GM12872 (cell line): ENCODE data around the gene TMEM86A.

Source experiments
- TF ChIP-seq, protein P1 (sequence below): IDR thresholded peaks from 3 replicates; pipeline ENCODE4 v1.5.1; 2011; ENCODE audit warnings: low read depth, mild to moderate bottlenecking, low read length, moderate library complexity; ENCODE audit not compliant: insufficient read depth

The TMEM86A gene

DNA sequence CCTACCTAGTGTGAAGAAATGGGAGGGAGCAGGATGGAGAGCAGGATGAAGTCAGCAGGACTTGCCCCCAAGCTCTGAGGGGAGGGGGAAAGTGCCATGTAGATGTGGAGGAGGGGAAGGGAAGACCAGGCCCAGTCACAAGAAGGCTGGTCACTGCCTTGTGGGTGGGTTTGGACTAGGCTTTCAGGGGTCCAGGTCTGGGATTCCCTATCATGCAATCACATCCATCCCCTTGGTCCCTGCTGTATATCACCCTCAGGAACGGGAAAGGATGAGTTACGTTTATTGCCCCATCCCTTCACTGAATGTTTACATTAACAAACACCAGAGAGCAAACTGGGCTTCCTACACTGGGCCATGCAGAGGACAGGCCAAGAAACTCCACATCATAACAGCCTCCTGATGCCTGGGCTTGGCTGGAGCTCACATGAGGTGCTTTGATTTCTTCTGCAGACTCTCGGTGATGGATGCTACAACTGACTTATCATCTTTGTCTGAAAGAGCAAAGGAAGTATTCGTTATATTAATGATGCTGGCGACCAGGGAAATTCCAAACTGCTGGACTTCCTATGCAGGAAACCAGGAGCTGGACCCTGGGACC, 5.6 kb downstream of the TMEM86A start:
- TF ChIP-seq, protein P1, sequence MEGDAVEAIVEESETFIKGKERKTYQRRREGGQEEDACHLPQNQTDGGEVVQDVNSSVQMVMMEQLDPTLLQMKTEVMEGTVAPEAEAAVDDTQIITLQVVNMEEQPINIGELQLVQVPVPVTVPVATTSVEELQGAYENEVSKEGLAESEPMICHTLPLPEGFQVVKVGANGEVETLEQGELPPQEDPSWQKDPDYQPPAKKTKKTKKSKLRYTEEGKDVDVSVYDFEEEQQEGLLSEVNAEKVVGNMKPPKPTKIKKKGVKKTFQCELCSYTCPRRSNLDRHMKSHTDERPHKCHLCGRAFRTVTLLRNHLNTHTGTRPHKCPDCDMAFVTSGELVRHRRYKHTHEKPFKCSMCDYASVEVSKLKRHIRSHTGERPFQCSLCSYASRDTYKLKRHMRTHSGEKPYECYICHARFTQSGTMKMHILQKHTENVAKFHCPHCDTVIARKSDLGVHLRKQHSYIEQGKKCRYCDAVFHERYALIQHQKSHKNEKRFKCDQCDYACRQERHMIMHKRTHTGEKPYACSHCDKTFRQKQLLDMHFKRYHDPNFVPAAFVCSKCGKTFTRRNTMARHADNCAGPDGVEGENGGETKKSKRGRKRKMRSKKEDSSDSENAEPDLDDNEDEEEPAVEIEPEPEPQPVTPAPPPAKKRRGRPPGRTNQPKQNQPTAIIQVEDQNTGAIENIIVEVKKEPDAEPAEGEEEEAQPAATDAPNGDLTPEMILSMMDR: no peak

DNA sequence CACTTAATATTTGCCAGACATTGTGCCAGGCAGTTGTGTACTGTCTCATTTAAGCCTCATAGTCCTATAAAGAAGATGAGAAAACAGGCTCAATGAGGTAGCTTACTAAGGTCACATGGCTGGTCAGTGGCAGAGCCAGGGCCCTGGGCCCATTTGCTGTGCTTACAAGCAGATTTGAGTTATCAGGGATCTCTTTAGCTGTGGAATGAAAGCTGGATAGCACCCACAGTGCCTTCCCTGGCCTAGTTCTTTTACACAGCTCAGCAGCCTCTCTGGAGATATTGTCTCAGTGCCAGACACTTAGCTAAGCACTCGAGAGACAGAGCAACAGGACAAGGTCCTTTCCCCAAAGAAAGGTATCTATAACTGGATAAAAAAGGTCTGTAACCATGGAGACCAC, 6.1 kb downstream of the TMEM86A start:
- TF ChIP-seq, protein P1: no peak

DNA sequence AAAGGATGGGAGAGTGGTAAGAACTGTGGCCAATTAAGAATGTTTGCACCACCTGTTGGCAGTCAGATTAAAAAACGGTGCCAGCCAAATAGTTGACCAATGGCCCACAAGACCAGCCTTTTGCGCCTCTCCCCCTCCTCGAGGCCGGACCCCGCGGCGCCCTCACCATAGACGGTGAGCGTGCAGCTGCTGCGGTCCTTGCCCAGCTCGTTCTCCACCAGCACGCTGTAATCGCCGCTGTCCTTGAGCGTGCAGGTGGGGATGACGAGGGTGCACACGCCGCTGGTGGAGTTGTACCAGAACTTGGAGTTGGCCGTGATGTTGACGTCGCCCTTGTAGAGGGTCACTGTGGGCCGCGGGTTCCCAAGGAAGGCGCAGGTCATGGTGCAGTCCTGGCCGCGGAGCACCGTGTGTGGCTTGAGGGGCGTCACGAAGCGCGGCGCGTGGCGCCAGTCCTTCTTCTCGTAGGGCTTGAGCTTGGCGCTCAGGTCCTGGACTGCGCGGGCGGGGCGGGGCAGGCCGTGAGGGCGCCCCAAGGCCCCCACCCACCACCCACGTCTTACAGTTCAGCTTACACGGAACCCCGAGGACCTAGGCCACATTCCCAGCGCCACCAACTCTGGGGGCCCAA, 7.2 kb downstream of the TMEM86A start:
- TF ChIP-seq, protein P1: no peak

DNA sequence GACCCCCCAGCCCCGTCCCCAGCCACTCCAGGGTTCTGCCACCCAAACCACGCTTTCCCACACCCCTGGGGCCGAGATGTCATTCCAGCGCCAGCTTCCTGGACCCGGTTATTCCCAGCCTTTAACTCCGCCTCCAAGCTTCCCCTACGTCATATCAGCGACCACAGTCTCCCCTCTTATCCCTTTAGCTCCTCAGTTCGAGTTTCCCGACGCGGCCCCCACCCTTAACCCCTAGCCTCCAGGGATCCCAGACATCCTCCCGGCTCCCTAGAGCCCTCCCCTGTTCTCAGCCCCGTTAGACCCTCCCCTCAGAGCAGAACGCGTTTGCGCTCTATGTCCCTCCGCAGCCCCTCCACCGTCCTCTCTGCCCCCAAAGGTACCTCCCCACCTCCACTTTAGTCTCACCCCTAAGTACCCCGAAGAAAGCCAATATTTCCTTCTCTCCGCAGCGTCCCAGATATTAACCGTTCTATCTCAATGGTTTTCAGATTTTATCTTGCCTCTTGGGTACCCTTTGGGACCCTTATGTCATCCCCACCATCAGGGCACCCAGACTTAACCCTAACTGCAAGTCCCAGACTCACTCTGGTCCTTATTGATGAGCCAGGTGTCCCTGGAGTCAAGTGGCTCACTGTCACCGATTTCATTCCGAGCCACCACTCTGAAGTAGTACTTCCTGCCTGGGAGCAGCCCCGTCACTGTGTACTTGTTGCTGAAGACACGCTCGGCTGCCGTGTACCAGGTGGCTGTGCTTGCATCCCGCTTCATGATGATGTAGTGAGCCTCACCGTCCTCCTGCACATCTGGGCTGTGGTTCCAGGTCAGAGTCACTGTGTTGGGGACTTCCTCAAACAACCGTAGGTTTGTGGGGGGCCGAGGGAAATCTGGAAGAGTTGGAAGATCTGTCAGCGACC, 8.0 kb downstream of the TMEM86A start:
- TF ChIP-seq, protein P1: no peak

DNA sequence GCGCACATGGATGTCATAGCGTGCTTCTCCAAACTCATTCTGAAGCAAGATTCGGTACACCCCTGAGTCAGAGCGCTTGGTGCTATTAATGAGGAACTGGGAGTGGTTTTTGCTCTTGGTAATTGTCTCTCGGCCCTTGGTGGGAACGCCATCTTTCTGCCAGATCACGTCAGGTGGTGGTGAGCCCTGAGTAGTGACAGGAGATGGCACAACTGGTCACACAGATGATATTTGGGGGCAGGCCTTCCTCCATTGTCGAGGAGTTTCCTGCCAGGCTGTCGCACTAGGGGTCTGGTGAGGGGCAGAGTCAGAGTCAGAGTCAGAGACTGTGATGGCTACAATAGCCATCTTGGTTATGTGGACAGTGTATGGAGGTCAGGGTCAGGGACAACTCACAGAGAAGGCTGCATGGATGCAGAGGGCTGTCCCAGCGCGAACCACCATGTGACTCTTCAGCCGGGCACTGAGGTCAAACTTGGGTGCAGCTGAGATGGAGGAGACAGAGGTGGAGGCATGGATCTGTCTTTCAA, 9.3 kb downstream of the TMEM86A start:
- TF ChIP-seq, protein P1: no peak

DNA sequence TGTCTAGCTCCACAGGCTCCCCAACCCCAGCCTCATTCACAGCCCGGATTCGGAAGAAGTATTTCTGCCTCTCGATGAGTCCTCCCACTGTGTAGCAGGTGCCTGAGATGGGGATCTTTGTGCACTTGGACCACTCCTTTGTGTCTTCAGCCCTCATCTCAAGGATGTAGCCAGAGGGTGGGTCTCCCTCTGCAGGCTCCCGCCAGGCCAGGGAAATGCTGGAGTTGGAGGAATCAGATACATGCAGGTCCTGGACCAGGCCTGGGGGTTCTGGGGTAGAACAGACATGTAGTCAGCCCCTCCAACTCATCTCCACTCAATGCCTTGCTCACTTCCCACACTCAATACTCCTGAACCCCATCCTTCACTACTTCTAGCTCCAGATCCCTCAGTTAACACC, 10.8 kb downstream of the TMEM86A start:
- TF ChIP-seq, protein P1: no peak

DNA sequence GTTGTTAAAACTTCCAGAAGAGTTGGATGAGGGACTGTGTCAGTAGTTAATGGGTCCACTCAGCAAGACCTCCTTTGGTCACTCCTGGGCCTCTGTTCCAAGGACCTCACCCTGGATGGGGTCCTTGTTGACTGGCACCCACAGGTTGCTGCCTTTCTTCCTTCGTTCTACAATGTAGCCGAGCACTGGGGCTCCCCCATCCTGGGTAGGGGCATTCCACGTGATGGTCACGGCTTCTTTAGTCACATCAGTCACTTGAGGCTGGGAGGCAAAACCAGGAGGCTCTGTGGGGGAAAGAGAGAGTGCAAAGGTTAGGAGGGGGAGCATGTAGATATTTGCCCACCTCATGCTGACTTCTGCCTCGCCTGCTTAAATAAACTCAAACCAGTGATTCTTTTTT, 12.0 kb downstream of the TMEM86A start:
- TF ChIP-seq, protein P1: no peak
